ENCODE results near the gene SPECC1L.

Gene SPECC1L

DNA sequence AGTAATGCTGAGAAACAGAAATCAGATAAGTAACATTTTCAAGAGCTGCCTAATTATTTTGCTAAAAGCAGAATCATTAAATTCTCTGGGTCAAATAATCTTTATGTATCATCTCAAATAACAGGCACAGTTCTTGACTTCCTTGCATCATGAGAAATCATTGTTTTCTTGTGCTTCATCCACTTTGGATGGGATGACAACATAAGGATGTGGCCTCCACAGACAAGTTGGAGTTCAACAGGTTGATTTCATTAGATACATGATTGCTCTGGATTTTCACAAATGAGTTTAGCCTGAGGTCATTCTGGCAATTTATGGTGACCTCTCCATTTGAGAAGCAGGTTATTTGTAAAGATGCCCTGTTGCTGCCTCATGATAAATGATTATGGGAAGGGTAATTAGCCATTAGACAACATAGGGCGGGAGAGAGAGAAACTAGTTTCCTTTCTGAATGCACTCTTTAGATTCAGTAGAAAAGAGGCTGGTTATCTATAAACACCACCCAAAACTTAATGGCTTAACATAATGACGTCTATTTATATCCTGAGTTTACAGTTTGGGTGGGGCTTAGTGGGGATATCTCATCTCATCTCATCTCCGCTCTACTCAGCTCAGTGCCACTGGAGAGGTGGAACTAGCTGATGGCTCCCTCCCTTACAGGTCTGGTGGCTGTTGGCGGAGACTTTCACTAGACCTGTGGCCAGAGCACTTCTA, 121.7 kb downstream of the SPECC1L start:
- 100% methylated on average over 3 of the region's 4 CpGs for WGBS (ENCODE audit: insufficient coverage)
- CTCF ChIA-PET, result interaction anchor here (0.6 to 4.8 kb wide), 5 partner anchors 11 to 104 kb away, joined by 3 to 24 read pairs (median 13); no protein-coding TSS in a partner anchor
- POLR2A ChIA-PET, result interaction anchor here (0.7 kb wide), 1 partner anchor 18 kb away, joined by 3 read pairs; no protein-coding TSS in a partner anchor
- peak in 1 of 3 donors; percentile 24 for DNase-seq
- no peaks in the 10 kb centered on the region for H3K27me3 ChIP-seq (replicated peaks in 2 of 5; ENCODE audit: control insufficient read depth in 4 of 5, insufficient read depth in 5 of 5, low read length in 4 of 5)
- peaks cover 12 to 26% (median 17%) of the 10 kb centered on the region in 4 experiments for H3K36me3 ChIP-seq (ENCODE audit: control insufficient read depth in 4 of 4, insufficient read depth in 4 of 4, low read length in 3 of 4)
- H3K4me3 ChIP-seq (ENCODE audit: control insufficient read depth in 1 of 7, extremely low read depth in 1 of 7, insufficient read depth in 4 of 7, low read depth in 2 of 7, low read length in 6 of 7), result no peak overlapping the region
- H3K4me1 ChIP-seq (ENCODE audit: control extremely low read depth in 1 of 4, control insufficient read depth in 4 of 4, insufficient read depth in 4 of 4, low read length in 3 of 4), result peaks cover 3 to 27% (median 14%) of the 10 kb centered on the region in 4 experiments
- H3K27ac ChIP-seq (ENCODE audit: insufficient read depth in 1 of 2, low read depth in 1 of 2, low read length in 2 of 2, poor library complexity in 1 of 2, severe bottlenecking in 2 of 2), result no peak overlapping the region
- no peaks in the 10 kb centered on the region for H3K9me3 ChIP-seq (ENCODE audit: control extremely low read depth in 1 of 5, control insufficient read depth in 4 of 5, insufficient read depth in 2 of 5, low read depth in 1 of 5, low read length in 4 of 5)

DNA sequence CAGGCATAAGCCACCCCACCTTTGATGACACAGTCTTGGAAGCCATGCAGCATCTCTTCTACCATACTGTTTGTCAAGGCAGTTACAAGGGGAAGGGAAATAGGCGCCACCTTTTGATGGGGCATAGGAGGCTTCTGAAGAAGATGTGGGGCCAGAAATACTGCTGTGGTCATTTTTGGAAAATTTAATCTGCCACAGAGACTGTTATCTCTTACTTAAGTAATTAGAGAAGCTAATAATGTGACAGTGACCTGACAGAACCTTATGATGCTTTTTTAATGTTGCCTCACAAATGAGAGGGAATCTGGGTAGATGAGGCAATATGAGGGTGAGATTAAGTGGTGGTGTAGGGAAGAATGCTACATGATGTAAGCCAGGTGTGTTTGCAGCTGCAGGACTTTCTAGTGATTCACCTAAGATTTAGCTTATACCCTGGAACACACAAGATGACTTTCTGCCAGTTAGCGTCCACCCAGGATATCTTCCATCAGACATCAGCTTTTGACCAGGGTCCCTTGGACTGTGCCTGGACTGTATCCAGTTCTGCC, 122.5 kb downstream of the SPECC1L start:
- WGBS (ENCODE audit: insufficient coverage), result no CpG with 5 or more reads among the region's 2 CpGs
- no peaks in the 10 kb centered on the region for H3K27me3 ChIP-seq (replicated peaks in 2 of 5; ENCODE audit: control insufficient read depth in 4 of 5, insufficient read depth in 5 of 5, low read length in 4 of 5)
- H3K4me3 ChIP-seq (ENCODE audit: control insufficient read depth in 1 of 7, extremely low read depth in 1 of 7, insufficient read depth in 4 of 7, low read depth in 2 of 7, low read length in 6 of 7), result no peak overlapping the region
- no peak overlapping the region for H3K27ac ChIP-seq (ENCODE audit: insufficient read depth in 1 of 2, low read depth in 1 of 2, low read length in 2 of 2, poor library complexity in 1 of 2, severe bottlenecking in 2 of 2)
- peaks cover 3 to 27% (median 14%) of the 10 kb centered on the region in 4 experiments for H3K4me1 ChIP-seq (ENCODE audit: control extremely low read depth in 1 of 4, control insufficient read depth in 4 of 4, insufficient read depth in 4 of 4, low read length in 3 of 4)
- peaks cover 12 to 28% (median 21%) of the 10 kb centered on the region in 4 experiments for H3K36me3 ChIP-seq (ENCODE audit: control insufficient read depth in 4 of 4, insufficient read depth in 4 of 4, low read length in 3 of 4)
- CTCF ChIA-PET, result interaction anchor here (1.0 to 4.8 kb wide), 6 partner anchors 11 to 72 kb away, joined by 3 to 24 read pairs (median 9); no protein-coding TSS in a partner anchor
- H3K9me3 ChIP-seq (ENCODE audit: control extremely low read depth in 1 of 5, control insufficient read depth in 4 of 5, insufficient read depth in 2 of 5, low read depth in 1 of 5, low read length in 4 of 5), result no peaks in the 10 kb centered on the region
- no peak for DNase-seq
- POLR2A ChIA-PET, result no interaction called here

DNA sequence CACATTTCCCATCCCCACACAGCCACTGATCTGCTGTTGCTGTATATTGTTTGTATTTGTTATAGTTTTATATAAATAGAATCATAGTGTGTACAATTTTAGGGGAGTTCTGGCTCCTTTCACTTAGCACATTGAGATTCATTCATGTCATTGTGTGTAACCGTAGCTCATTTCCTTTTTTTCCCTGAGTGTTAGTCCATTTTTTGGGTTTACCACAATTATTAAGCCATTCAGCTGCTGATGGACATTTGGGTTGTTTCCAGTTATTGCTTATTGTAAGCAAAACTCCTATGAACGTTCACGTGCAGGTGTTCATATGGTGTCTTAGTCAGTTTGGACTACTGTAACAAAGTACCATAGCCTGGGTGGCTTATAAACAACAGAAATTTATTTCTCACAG, 123.2 kb downstream of the SPECC1L start:
- peaks cover 12 to 35% (median 24%) of the 10 kb centered on the region in 4 experiments for H3K36me3 ChIP-seq (ENCODE audit: control insufficient read depth in 4 of 4, insufficient read depth in 4 of 4, low read length in 3 of 4)
- H3K4me3 ChIP-seq (ENCODE audit: control insufficient read depth in 1 of 7, extremely low read depth in 1 of 7, insufficient read depth in 4 of 7, low read depth in 2 of 7, low read length in 6 of 7), result no peak overlapping the region
- 82% methylated on average over 3 of the region's 3 CpGs for WGBS (ENCODE audit: insufficient coverage)
- no peaks in the 10 kb centered on the region for H3K27me3 ChIP-seq (replicated peaks in 2 of 5; ENCODE audit: control insufficient read depth in 4 of 5, insufficient read depth in 5 of 5, low read length in 4 of 5)
- H3K27ac ChIP-seq (ENCODE audit: insufficient read depth in 1 of 2, low read depth in 1 of 2, low read length in 2 of 2, poor library complexity in 1 of 2, severe bottlenecking in 2 of 2), result no peak overlapping the region
- peak in 1 of 3 donors; percentile 24 for DNase-seq
- POLR2A ChIA-PET, result no interaction called here
- CTCF ChIA-PET, result interaction anchor here (1.2 to 4.8 kb wide), 6 partner anchors 12 to 73 kb away, joined by 3 to 24 read pairs (median 9); no protein-coding TSS in a partner anchor
- peaks cover 3 to 27% (median 14%) of the 10 kb centered on the region in 4 experiments for H3K4me1 ChIP-seq (ENCODE audit: control extremely low read depth in 1 of 4, control insufficient read depth in 4 of 4, insufficient read depth in 4 of 4, low read length in 3 of 4)
- H3K9me3 ChIP-seq (ENCODE audit: control extremely low read depth in 1 of 5, control insufficient read depth in 4 of 5, insufficient read depth in 2 of 5, low read depth in 1 of 5, low read length in 4 of 5), result no peaks in the 10 kb centered on the region

DNA sequence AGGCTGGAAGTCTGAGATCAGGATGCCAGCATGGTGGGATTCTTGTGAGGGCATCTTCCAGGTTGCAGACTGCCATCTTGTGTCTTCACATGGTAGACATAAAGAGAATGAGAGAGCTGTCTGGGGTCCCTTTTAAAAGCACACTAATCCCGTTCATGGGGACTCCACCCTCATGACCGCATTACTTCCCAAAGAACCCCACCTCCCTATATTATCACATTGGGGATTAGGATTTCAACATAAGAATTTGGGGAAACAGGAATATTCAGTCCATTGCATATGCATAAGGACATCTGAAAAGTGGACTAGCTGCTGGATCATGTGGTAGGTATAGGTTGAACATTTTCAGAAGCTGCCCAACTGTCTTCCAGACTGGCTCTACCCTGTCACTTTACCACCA, 123.6 kb downstream of the SPECC1L start:
- ChIA-PET POLR2A (no interaction called here), CTCF (interaction anchor here (1.5 to 4.8 kb wide), 5 partner anchors 13 to 74 kb away, joined by 3 to 24 read pairs (median 13); no protein-coding TSS in a partner anchor)
- H3K4me1 ChIP-seq (ENCODE audit: control extremely low read depth in 1 of 4, control insufficient read depth in 4 of 4, insufficient read depth in 4 of 4, low read length in 3 of 4), result peaks cover 3 to 25% (median 12%) of the 10 kb centered on the region in 4 experiments
- no peak overlapping the region for H3K27ac ChIP-seq (ENCODE audit: insufficient read depth in 1 of 2, low read depth in 1 of 2, low read length in 2 of 2, poor library complexity in 1 of 2, severe bottlenecking in 2 of 2)
- H3K9me3 ChIP-seq (ENCODE audit: control extremely low read depth in 1 of 5, control insufficient read depth in 4 of 5, insufficient read depth in 2 of 5, low read depth in 1 of 5, low read length in 4 of 5), result no peaks in the 10 kb centered on the region
- no CpG with 5 or more reads among the region's 2 CpGs for WGBS (ENCODE audit: insufficient coverage)
- peaks cover 12 to 38% (median 25%) of the 10 kb centered on the region in 4 experiments for H3K36me3 ChIP-seq (ENCODE audit: control insufficient read depth in 4 of 4, insufficient read depth in 4 of 4, low read length in 3 of 4)
- no peak overlapping the region for H3K4me3 ChIP-seq (ENCODE audit: control insufficient read depth in 1 of 7, extremely low read depth in 1 of 7, insufficient read depth in 4 of 7, low read depth in 2 of 7, low read length in 6 of 7)
- DNase-seq, result no peak
- no peaks in the 10 kb centered on the region for H3K27me3 ChIP-seq (replicated peaks in 2 of 5; ENCODE audit: control insufficient read depth in 4 of 5, insufficient read depth in 5 of 5, low read length in 4 of 5)

DNA sequence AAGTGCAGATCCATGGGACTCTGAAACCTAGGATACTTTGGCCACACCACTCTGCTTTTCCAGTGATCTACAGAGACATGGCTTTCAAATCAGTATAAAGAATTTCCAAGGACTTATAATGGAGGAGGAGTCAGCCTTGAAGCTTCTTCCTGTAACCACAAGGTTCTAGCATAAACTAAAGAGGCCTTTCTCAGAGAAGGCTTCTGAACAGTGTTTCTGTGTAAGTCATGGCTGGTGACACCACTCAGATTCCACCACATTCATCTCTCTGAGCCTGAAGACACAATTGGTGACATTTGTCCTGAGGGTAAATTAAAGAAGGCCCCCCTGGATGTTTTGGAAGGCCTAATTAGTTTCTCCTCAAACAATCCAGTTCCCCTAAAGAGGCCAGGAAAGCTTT, 127.8 kb downstream of the SPECC1L start:
- Histone ChIP-seq H3K27me3 (replicated peaks in 2 of 5; ENCODE audit: control insufficient read depth in 4 of 5, insufficient read depth in 5 of 5, low read length in 4 of 5) (no peaks in the 10 kb centered on the region), H3K4me1 (ENCODE audit: control extremely low read depth in 1 of 4, control insufficient read depth in 4 of 4, insufficient read depth in 4 of 4, low read length in 3 of 4) (peaks cover 0 to 23% (median 13%) of the 10 kb centered on the region in 4 experiments), H3K36me3 (ENCODE audit: control insufficient read depth in 4 of 4, insufficient read depth in 4 of 4, low read length in 3 of 4) (peaks cover 11 to 36% (median 22%) of the 10 kb centered on the region in 4 experiments), H3K27ac (ENCODE audit: insufficient read depth in 1 of 2, low read depth in 1 of 2, low read length in 2 of 2, poor library complexity in 1 of 2, severe bottlenecking in 2 of 2) (no peak overlapping the region), H3K4me3 (ENCODE audit: control insufficient read depth in 1 of 7, extremely low read depth in 1 of 7, insufficient read depth in 4 of 7, low read depth in 2 of 7, low read length in 6 of 7) (no peak overlapping the region), H3K9me3 (ENCODE audit: control extremely low read depth in 1 of 5, control insufficient read depth in 4 of 5, insufficient read depth in 2 of 5, low read depth in 1 of 5, low read length in 4 of 5) (no peaks in the 10 kb centered on the region)
- ChIA-PET POLR2A (no interaction called here), CTCF (interaction anchor here (1.3 to 1.6 kb wide), 3 partner anchors 11 to 119 kb away, joined by 3 to 5 read pairs (median 4); no protein-coding TSS in a partner anchor)
- DNase-seq, result no peak

DNA sequence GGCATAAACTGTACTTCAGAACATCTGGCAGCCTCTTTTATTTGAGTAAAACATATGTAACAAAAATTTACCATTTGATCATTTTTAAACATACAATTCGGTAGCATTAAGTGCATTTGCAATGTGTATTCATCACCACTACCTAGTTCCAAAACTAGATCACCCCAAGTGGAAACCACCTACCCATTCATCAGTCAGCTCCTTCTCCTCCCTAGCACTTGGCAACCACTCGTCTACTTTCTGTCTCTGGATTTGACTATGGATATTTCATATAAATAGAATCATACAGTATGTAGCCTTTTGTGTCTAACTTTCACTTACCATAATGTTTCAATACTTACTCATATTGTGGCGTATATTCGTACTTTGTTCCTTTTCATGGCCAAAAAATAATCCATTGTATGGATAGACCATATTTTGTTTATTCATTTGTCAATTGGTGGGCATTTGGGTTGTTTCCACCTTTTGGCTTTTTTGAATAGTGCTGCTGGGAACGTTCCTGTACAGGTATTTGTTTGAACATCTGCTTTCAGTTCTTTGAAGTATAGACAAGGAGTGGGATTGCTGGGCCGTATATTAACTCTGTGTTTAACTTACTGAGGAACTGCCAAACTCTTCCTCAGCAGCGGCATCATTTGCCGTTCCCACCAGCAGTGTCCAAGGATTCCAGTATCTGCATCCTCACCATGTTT, 129.5 kb downstream of the SPECC1L start:
- Histone ChIP-seq H3K36me3 (ENCODE audit: control insufficient read depth in 4 of 4, insufficient read depth in 4 of 4, low read length in 3 of 4) (peaks cover 5 to 52% (median 31%) of the 10 kb centered on the region in 4 experiments), H3K27me3 (replicated peaks in 2 of 5; ENCODE audit: control insufficient read depth in 4 of 5, insufficient read depth in 5 of 5, low read length in 4 of 5) (no peaks in the 10 kb centered on the region), H3K9me3 (ENCODE audit: control extremely low read depth in 1 of 5, control insufficient read depth in 4 of 5, insufficient read depth in 2 of 5, low read depth in 1 of 5, low read length in 4 of 5) (peaks cover 0 to 1% (median 0%) of the 10 kb centered on the region in 5 experiments), H3K27ac (ENCODE audit: insufficient read depth in 1 of 2, low read depth in 1 of 2, low read length in 2 of 2, poor library complexity in 1 of 2, severe bottlenecking in 2 of 2) (no peak overlapping the region), H3K4me1 (ENCODE audit: control extremely low read depth in 1 of 4, control insufficient read depth in 4 of 4, insufficient read depth in 4 of 4, low read length in 3 of 4) (peaks cover 0 to 14% (median 11%) of the 10 kb centered on the region in 4 experiments), H3K4me3 (ENCODE audit: control insufficient read depth in 1 of 7, extremely low read depth in 1 of 7, insufficient read depth in 4 of 7, low read depth in 2 of 7, low read length in 6 of 7) (no peak overlapping the region)
- DNase-seq, result no peak
- WGBS (ENCODE audit: insufficient coverage), result 100% methylated on average over 1 of the region's 8 CpGs
- POLR2A ChIA-PET, result interaction anchor here (0.6 to 0.7 kb wide), 2 partner anchors 23 to 156 kb away, joined by 3 read pairs; partner anchors contain the start of gene SNRPD3
- CTCF ChIA-PET, result interaction anchor here (1.0 kb wide), 1 partner anchor 9 kb away, joined by 3 read pairs; no protein-coding TSS in a partner anchor
